Activated T-helper 1 cell treated with anti-CD3 and anti-CD28 coated beads, Interleukin-12 subunit alpha, Interleukin-12 subunit beta, Interleukin-2, Interleukin-4 antibody, amounts not matched to agents 30 ng/mL and 10 ng/mL and 1 ng/mL, durations not matched to agents 14 hours and 24 hours and 36 hours (primary cell): Measurements from ENCODE around the gene STARD7. TPM values are rescaled to one million over a fixed set of nuclear protein-coding genes. Genes with fewer than 3 reads are reported as not detected.

ENCODE experiments used
- DNase-seq: peaks from one replicate; pipeline ENCODE4 v3.0.0; 2021; ENCODE audit warnings: low spot score
- H3K27ac Mint-ChIP-seq: one replicate; pipeline ENCODE4 v1.8.0; 2021; ENCODE audit warnings: mild to moderate bottlenecking, mixed read lengths
- H3K27me3 Mint-ChIP-seq: one replicate; pipeline ENCODE4 v1.8.0; 2022; ENCODE audit warnings: mild to moderate bottlenecking, moderate library complexity, mixed read lengths; ENCODE audit not compliant: insufficient read depth
- H3K36me3 Mint-ChIP-seq: one replicate; pipeline ENCODE4 v1.8.0; 2021; ENCODE audit warnings: low read depth, mixed read lengths
- H3K4me1 Mint-ChIP-seq: one replicate; pipeline ENCODE4 v1.8.0; 2021; ENCODE audit warnings: low read depth, mixed read lengths
- H3K4me3 Mint-ChIP-seq: one replicate; pipeline ENCODE4 v1.8.0; 2021; ENCODE audit warnings: mild to moderate bottlenecking, moderate library complexity, mixed read lengths
- H3K9me3 Mint-ChIP-seq: one replicate; pipeline ENCODE4 v1.8.0; 2021; ENCODE audit warnings: mixed read lengths
- intact Hi-C: fragments of 100-400 bp; cut with micrococcal nuclease; formaldehyde crosslinking; loops from one replicate; pipeline ENCODE4 v1.15.1; 2024
- total RNA-seq: library from RNA; stranded (reverse); gene quantifications from 2 replicates; pipeline ENCODE4 v1.2.3, GENCODE V29; 2022

STARD7 gene
- total RNA-seq, 1 donor from 2014 or later: 216 TPM

- DNase-seq: no peak
- H3K4me3 Mint-ChIP-seq: no peak overlapping the region
- peaks cover 30% of the 10 kb centered on the region for H3K36me3 Mint-ChIP-seq
- no peaks in the 10 kb centered on the region for H3K9me3 Mint-ChIP-seq
- intact Hi-C loops: no loop called here
- H3K27me3 Mint-ChIP-seq: peaks cover 1% of the 10 kb centered on the region
- peaks cover 6% of the 10 kb centered on the region for H3K4me1 Mint-ChIP-seq
- no peak overlapping the region for H3K27ac Mint-ChIP-seq
Measured at GRCh38 chr2:96184989-96185388, 23.6 kb downstream of the STARD7 start.

GRCh38 chr2:96184188-96184587, 24.4 kb downstream of the STARD7 start:
- no peaks in the 10 kb centered on the region for H3K9me3 Mint-ChIP-seq
- H3K27me3 Mint-ChIP-seq: peaks cover 1% of the 10 kb centered on the region
- DNase-seq: no peak
- intact Hi-C loops: no loop called here
- H3K4me3 Mint-ChIP-seq: no peak overlapping the region
- peaks cover 6% of the 10 kb centered on the region for H3K4me1 Mint-ChIP-seq
- H3K36me3 Mint-ChIP-seq: peaks cover 29% of the 10 kb centered on the region
- no peak overlapping the region for H3K27ac Mint-ChIP-seq

GRCh38 chr2:96181529-96181928, 27.1 kb downstream of the STARD7 start:
- Mint-ChIP-seq H3K27ac (no peak overlapping the region), H3K36me3 (peaks cover 19% of the 10 kb centered on the region), H3K27me3 (peaks cover 1% of the 10 kb centered on the region), H3K9me3 (no peaks in the 10 kb centered on the region), H3K4me1 (peaks cover 6% of the 10 kb centered on the region), H3K4me3 (no peak overlapping the region)
- intact Hi-C loops: no loop called here
- no peak for DNase-seq

- Mint-ChIP-seq H3K4me3 (no peak overlapping the region), H3K27me3 (peaks cover 1% of the 10 kb centered on the region), H3K4me1 (peaks cover 6% of the 10 kb centered on the region), H3K27ac (no peak overlapping the region), H3K9me3 (no peaks in the 10 kb centered on the region), H3K36me3 (peaks cover 15% of the 10 kb centered on the region)
- no peak for DNase-seq
- intact Hi-C loops: no loop called here
Measured at GRCh38 chr2:96180521-96180920, 28.1 kb downstream of the STARD7 start.

- peaks cover 1% of the 10 kb centered on the region for H3K27me3 Mint-ChIP-seq
- peaks cover 10% of the 10 kb centered on the region for H3K36me3 Mint-ChIP-seq
- no peak overlapping the region for H3K27ac Mint-ChIP-seq
- peaks cover 6% of the 10 kb centered on the region for H3K4me1 Mint-ChIP-seq
- intact Hi-C loops: no loop called here
- no peaks in the 10 kb centered on the region for H3K9me3 Mint-ChIP-seq
- no peak overlapping the region for H3K4me3 Mint-ChIP-seq
- DNase-seq: no peak
Measured at GRCh38 chr2:96180002-96180401, 28.6 kb downstream of the STARD7 start.

GRCh38 chr2:96176661-96177060, 32.0 kb downstream of the STARD7 start:
- Mint-ChIP-seq H3K9me3 (no peaks in the 10 kb centered on the region), H3K27me3 (no peaks in the 10 kb centered on the region), H3K27ac (no peak overlapping the region), H3K4me3 (no peak overlapping the region), H3K36me3 (no peaks in the 10 kb centered on the region), H3K4me1 (peaks cover 22% of the 10 kb centered on the region)
- intact Hi-C loops: no loop called here
- DNase-seq: no peak

- Mint-ChIP-seq H3K9me3 (no peaks in the 10 kb centered on the region), H3K36me3 (no peaks in the 10 kb centered on the region), H3K27ac (no peak overlapping the region), H3K27me3 (no peaks in the 10 kb centered on the region), H3K4me1 (peaks cover 20% of the 10 kb centered on the region), H3K4me3 (no peak overlapping the region)
- intact Hi-C loops: no loop called here
- DNase-seq: no peak
Measured at GRCh38 chr2:96175951-96176350, 32.7 kb downstream of the STARD7 start.

- peak overlapping the region; percentile 59 for H3K4me3 Mint-ChIP-seq
- peak; percentile 73 for DNase-seq
- no peaks in the 10 kb centered on the region for H3K9me3 Mint-ChIP-seq
- H3K36me3 Mint-ChIP-seq: no peaks in the 10 kb centered on the region
- H3K27ac Mint-ChIP-seq: peak overlapping the region; percentile 69
- intact Hi-C loops: loop anchor here (1.0 kb wide), 5 partner anchors 17 to 182 kb away; partner anchors contain the start of gene ASTL
- H3K27me3 Mint-ChIP-seq: no peaks in the 10 kb centered on the region
- peaks cover 15% of the 10 kb centered on the region for H3K4me1 Mint-ChIP-seq
Measured at GRCh38 chr2:96174251-96175144, 34.1 kb downstream of the STARD7 start.

GRCh38 chr2:96171831-96172230, 36.8 kb downstream of the STARD7 start:
- no peaks in the 10 kb centered on the region for H3K27me3 Mint-ChIP-seq
- peaks cover 24% of the 10 kb centered on the region for H3K4me1 Mint-ChIP-seq
- H3K36me3 Mint-ChIP-seq: no peaks in the 10 kb centered on the region
- peaks cover 4% of the 10 kb centered on the region for H3K9me3 Mint-ChIP-seq
- intact Hi-C loops: no loop called here
- DNase-seq: no peak
- H3K4me3 Mint-ChIP-seq: no peak overlapping the region
- no peak overlapping the region for H3K27ac Mint-ChIP-seq

- peaks cover 28% of the 10 kb centered on the region for H3K4me1 Mint-ChIP-seq
- no peak for DNase-seq
- no peaks in the 10 kb centered on the region for H3K27me3 Mint-ChIP-seq
- no peaks in the 10 kb centered on the region for H3K36me3 Mint-ChIP-seq
- H3K27ac Mint-ChIP-seq: no peak overlapping the region
- H3K4me3 Mint-ChIP-seq: no peak overlapping the region
- intact Hi-C loops: no loop called here
- H3K9me3 Mint-ChIP-seq: peaks cover 4% of the 10 kb centered on the region
Measured at GRCh38 chr2:96170626-96171025, 38.0 kb downstream of the STARD7 start.

GRCh38 chr2:96169868-96170507, 38.6 kb downstream of the STARD7 start:
- no peak for DNase-seq
- intact Hi-C loops: no loop called here
- H3K9me3 Mint-ChIP-seq: peaks cover 4% of the 10 kb centered on the region

GRCh38 chr2:96167407-96168013, 41.1 kb downstream of the STARD7 start:
- Mint-ChIP-seq H3K9me3 (peaks cover 4% of the 10 kb centered on the region), H3K27me3 (no peaks in the 10 kb centered on the region), H3K36me3 (no peaks in the 10 kb centered on the region), H3K4me3 (no peak overlapping the region), H3K27ac (no peak overlapping the region), H3K4me1 (peaks cover 37% of the 10 kb centered on the region)
- no peak for DNase-seq
- intact Hi-C loops: loop anchor here (1.0 kb wide), 1 partner anchor 8 kb away; no protein-coding TSS in a partner anchor

More at GRCh38 chr2:96169868-96170507, 38.6 kb downstream of the STARD7 start:
- Mint-ChIP-seq H3K27ac (no peak overlapping the region), H3K4me1 (peaks cover 31% of the 10 kb centered on the region), H3K27me3 (no peaks in the 10 kb centered on the region), H3K36me3 (no peaks in the 10 kb centered on the region), H3K4me3 (no peak overlapping the region)
